HTR-8/SVneo (cell line): ENCODE data around the gene EPN1.

ENCODE experiments used
- DNase-seq: peaks from one replicate; pipeline ENCODE4 v3.0.0; 2011; ENCODE audit warnings: low spot score, mixed read lengths; ENCODE audit not compliant: insufficient read length
- FAIRE-seq: peaks from 2 replicates; lab custom pipeline; 2011; peaks lifted over from hg19 to GRCh38; lab: Jason Lieb, UNC

EPN1 gene

GRCh38 chr19:55645512-55645881, 29.5 kb upstream of the EPN1 start:
- DNase-seq (no peak), FAIRE-seq (no peak)

- FAIRE-seq: no peak
These were observed 27.9 kb upstream of the EPN1 start for GRCh38 chr19:55646889-55647731.

GRCh38 chr19:55647732-55648584, 27.1 kb upstream of the EPN1 start, which contains the start of gene CCDC106:
TSS of gene CCDC106 (plus strand) at chr19:55648212. CDS start at chr19:55649047, 835 bp downstream.
- DNase-seq (peak; percentile 67), FAIRE-seq (peak; percentile 68)

More at GRCh38 chr19:55646889-55647731, 27.9 kb upstream of the EPN1 start:
- no peak for DNase-seq

- DNase-seq (no peak), FAIRE-seq (no peak)
These were observed 26.3 kb upstream of the EPN1 start for GRCh38 chr19:55648585-55649267.

- FAIRE-seq: no peak
- no peak for DNase-seq
These were observed 25.5 kb upstream of the EPN1 start for GRCh38 chr19:55649268-55650125.

- no peak for FAIRE-seq
These were observed 24.9 kb upstream of the EPN1 start for GRCh38 chr19:55650126-55650557.

GRCh38 chr19:55650602-55651230, 24.3 kb upstream of the EPN1 start:
- DNase-seq (no peak), FAIRE-seq (no peak)

More at GRCh38 chr19:55650126-55650557, 24.9 kb upstream of the EPN1 start:
- no peak for DNase-seq

GRCh38 chr19:55651236-55651635, 23.8 kb upstream of the EPN1 start:
- FAIRE-seq (no peak), DNase-seq (no peak)

GRCh38 chr19:55652311-55653128, 22.5 kb upstream of the EPN1 start:
- FAIRE-seq: no peak

GRCh38 chr19:55653651-55654322, 21.2 kb upstream of the EPN1 start:
- FAIRE-seq: peak; percentile 89
- DNase-seq: peak; percentile 96

More at GRCh38 chr19:55652311-55653128, 22.5 kb upstream of the EPN1 start:
- DNase-seq: no peak

- DNase-seq: peak; percentile 90
- peak; percentile 90 for FAIRE-seq
These were observed 20.6 kb upstream of the EPN1 start for GRCh38 chr19:55654323-55654867.

GRCh38 chr19:55654868-55655647, 20.0 kb upstream of the EPN1 start, which contains the start of gene U2AF2:
TSS of gene U2AF2 (plus strand) at chr19:55655035. CDS start at chr19:55655105, 70 bp downstream.
- DNase-seq (peak; percentile 83), FAIRE-seq (peak; percentile 78)

GRCh38 chr19:55655648-55656040, 19.4 kb upstream of the EPN1 start:
- DNase-seq: no peak

GRCh38 chr19:55656552-55656951, 18.5 kb upstream of the EPN1 start:
- no peak for DNase-seq
- FAIRE-seq: no peak

More at GRCh38 chr19:55655648-55656040, 19.4 kb upstream of the EPN1 start:
- FAIRE-seq: no peak

- DNase-seq (no peak), FAIRE-seq (no peak)
These were observed 17.9 kb upstream of the EPN1 start for GRCh38 chr19:55656988-55657747.
